ENCODE measurements around the gene AGBL4.

Gene AGBL4

DNA sequence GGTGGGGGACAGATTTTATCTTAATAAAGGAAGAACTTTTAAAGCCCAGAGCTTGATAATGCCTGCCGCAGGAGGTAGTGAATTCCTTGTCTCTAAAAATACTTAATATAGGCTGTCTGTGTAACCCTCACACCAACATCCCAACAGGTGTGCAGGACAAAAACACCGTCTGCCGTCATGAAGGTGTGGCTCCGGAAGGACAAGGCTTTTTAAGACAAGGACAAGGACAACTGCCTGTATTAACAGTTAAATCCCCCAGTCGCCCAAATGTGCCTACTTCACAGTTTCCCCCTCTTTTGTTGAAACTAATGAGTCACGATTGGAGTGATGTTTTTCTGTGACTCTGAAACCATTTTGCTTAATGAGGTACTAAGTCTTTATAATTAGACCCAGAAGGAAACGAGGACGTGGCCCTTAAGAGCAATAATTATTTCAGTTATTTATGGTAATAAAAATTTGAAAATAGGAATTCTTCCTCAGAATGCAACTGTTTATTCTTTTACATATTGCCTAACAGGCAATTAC is 1524.5 kb downstream of the AGBL4 start:
- TF ChIP-seq, protein P1, sequence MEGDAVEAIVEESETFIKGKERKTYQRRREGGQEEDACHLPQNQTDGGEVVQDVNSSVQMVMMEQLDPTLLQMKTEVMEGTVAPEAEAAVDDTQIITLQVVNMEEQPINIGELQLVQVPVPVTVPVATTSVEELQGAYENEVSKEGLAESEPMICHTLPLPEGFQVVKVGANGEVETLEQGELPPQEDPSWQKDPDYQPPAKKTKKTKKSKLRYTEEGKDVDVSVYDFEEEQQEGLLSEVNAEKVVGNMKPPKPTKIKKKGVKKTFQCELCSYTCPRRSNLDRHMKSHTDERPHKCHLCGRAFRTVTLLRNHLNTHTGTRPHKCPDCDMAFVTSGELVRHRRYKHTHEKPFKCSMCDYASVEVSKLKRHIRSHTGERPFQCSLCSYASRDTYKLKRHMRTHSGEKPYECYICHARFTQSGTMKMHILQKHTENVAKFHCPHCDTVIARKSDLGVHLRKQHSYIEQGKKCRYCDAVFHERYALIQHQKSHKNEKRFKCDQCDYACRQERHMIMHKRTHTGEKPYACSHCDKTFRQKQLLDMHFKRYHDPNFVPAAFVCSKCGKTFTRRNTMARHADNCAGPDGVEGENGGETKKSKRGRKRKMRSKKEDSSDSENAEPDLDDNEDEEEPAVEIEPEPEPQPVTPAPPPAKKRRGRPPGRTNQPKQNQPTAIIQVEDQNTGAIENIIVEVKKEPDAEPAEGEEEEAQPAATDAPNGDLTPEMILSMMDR (IDR thresholded peaks at IDR 0.05; ENCODE audit: borderline replicate concordance, insufficient read depth, low read depth, low read length): no peak
- H3K4me3 ChIP-seq (ENCODE audit: low read depth, low read length): no peak overlapping the region

DNA sequence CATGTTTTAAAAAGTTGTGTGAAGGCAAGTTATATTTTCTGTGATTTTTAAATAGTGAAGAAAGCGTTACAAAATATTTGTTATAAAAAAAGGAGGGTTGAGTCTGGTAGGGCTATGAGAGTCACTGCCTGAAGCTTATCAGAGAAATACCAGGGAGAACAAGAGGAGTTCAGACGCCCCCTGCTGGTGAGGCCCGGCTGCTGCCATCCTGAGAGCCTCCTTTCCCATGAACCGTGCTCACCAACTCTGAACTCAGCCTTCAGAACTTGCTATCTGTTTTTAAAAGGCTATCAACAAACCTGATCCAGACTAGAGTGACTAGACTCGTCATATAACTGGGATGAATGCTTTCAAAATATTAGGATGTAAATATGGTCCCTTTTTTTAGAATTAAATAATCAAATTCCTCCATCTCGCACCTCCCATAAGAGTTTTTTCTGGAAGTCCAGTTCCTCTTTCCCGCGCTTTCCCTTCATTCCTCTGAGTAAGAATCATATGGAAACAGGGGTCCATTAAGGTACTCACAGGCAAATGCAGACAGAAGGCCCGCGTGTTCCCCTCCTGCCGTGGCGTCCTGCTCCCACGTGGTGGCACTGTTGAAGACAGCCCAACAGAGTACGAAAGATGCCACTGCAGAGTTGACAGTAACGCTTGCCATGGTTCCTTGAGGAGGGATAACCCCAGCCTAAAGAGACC is 1525.5 kb downstream of the AGBL4 start:
- TF ChIP-seq, protein P1 (IDR thresholded peaks at IDR 0.05; ENCODE audit: borderline replicate concordance, insufficient read depth, low read depth, low read length): peak; percentile 97
- H3K4me3 ChIP-seq (ENCODE audit: low read depth, low read length): no peak overlapping the region

DNA sequence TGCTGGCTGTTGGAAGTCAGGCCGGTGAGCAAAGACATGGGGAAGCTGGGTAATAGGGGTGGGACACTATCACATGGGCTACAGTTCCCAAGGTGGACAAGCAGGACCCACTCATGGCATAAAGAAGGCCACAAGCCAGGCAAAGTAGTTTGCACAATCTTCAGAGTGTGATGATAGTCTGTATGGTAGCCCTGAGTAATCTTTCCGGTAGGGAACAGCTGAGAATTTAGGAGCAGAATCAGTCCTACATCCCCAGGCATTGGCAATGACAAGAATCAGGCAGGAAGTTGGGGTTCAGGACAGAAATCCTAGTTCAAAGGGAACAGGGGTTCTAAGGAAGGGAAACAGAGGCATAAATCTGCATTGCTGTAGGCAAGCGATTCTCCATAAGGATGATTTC is 1527.8 kb downstream of the AGBL4 start:
- TF ChIP-seq, protein P1 (IDR thresholded peaks at IDR 0.05; ENCODE audit: borderline replicate concordance, insufficient read depth, low read depth, low read length): no peak

DNA sequence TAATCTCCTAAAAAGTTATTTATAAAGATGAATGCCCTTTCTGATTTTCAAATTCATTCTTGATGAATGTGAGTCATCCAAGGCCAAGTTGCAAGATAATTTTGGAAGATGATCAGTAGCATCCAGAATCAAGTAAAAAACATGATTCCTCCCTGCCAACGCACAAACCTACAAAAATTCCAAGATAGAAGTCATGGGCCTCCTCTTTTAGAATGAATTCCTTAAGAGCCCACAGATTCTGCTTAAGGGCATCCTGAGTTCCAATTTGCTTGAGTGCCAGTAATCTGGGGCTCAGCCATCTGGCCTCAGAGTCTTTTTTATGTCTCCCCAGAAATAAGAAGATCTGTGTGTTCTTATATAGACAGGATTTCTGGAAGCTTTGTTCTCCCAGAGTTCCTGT is 1528.6 kb downstream of the AGBL4 start:
- no peak overlapping the region for H3K4me3 ChIP-seq (ENCODE audit: low read depth, low read length)
- TF ChIP-seq, protein P1 (IDR thresholded peaks at IDR 0.05; ENCODE audit: borderline replicate concordance, insufficient read depth, low read depth, low read length): no peak

More for the DNA sequence above, 1527.8 kb downstream of the AGBL4 start:
- H3K4me3 ChIP-seq (ENCODE audit: low read depth, low read length): no peak overlapping the region

DNA sequence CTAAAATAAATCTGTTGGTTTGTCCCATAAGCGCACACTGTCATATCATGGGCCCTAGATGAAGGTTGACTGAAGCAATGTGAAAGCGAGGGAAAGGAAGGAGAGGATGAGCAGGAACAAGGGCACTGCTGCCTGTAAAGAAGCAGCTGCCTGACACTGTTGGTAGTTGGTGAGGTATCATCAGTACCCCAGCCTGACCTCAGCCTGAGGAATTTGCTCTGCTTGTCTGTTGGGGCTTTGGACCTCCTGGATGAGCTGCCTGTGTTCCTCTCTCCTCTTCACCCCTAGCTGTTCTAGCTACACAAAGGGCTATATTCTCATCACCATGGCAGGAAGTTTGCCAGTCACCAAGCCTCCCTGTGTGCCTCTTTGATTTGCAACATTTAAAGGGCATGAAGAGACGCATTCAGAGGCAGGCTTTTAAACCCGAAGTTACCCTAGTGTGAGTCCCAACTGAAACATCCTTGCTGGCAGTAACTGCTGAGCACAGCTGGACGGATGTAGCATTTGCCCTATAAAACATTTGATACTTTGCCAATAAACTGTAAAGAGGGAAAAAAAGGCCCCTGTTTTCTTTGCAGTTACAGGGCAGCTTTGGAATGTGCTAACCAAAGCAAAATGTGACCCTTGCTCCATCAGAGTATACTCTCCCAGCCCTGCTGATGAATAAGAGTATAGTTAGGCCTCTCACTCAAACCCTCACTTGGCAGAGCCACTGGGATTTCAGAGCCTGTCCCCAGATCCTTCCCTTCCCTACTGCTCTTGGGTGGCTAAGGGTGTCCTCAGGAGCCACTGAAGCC is 1529.6 kb downstream of the AGBL4 start:
- TF ChIP-seq, protein P1 (IDR thresholded peaks at IDR 0.05; ENCODE audit: borderline replicate concordance, insufficient read depth, low read depth, low read length): no peak
- H3K4me3 ChIP-seq (ENCODE audit: low read depth, low read length): no peak overlapping the region

DNA sequence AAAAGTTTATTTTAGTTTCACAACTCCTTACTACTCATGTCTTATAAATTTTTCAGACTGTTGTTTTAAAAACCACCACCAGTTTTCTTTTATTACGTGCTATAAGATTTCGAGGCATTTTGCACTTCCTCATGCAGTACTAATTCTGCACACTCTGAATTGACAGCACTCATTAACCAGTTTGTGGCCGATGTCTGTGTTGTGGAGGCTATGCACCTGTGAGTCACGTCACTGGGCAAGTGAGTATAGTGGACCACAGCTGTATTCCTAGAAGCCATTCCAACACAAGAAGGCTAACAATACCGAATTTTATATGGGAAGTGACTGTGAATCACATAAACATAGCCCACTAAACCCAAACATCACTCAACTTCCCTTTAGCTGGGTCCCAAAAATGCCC is 1530.7 kb downstream of the AGBL4 start:
- TF ChIP-seq, protein P1 (IDR thresholded peaks at IDR 0.05; ENCODE audit: borderline replicate concordance, insufficient read depth, low read depth, low read length): no peak
- H3K4me3 ChIP-seq (ENCODE audit: low read depth, low read length): no peak overlapping the region
